ENCODE data around the gene NXPE2. TPM values are rescaled to one million over a fixed set of nuclear protein-coding genes. Genes with fewer than 3 reads are reported as not detected.
"Not testable (repeated sequence)": the region's sequence is repeated elsewhere in the genome, so short reads cannot be mapped to it uniquely, and the experiment has no call there.

The NXPE2 gene
- 1 to 10 TPM in 1 of 4 donors, under 1 TPM in 2, not detected in 1; 0.36 to 1.4 (median 0.99) TPM for total RNA-seq
- 1 to 10 TPM; 1.8 to 6.2 (median 3.5) TPM for polyA plus RNA-seq

DNA sequence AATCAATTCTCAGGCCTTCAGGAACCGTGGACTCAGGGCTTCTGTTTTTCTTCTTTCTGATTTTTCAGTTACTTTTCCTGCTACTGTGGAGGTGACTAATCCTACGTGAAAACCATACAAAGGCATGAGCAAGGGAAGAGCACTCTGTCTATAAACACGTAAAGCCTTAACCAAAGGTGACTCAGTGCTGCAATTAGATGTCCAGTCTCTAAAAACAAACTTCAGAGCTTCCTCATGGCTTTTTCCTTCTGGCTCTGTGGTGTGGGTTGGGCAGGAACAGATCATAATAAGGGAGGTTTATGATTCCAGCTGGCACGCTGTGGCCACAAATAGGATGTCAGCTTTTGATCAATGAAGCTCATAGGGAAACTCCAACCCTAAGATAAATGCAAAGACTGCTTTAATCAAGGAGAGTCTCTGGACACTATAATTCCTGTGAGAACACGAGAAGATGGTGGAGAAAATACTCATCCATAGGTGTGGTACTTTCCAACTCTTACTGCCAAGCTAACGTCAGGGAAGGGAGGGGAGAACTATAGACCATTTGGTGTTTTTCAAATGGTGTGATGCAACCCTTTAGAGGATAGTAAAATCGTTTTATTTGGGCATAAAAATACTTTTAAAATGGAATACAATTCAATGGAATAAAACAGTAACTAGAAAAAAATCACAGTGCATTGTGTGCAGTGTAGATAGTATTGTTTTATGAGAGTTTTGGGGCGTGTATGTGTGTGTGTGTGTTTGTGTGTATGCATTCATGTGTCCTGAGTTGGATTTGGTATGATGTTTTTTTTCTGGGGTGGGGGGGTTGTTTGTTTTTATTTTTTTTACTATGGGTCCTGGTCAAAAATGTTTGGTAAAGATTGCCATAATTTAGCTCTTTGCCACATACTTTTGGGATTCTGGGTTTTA, at the start of gene NXPE2:
NXPE2 (plus strand) TSS at position 403 of the 912 bp plus-strand sequence; CDS start at position 452, 49 bp downstream.
- H3K4me1 ChIP-seq, result peaks cover 0 to 28% (median 8%) of the 10 kb centered on the region in 4 donors
- intact Hi-C loops (cut with DNase I), result no loop called here
- no peaks in the 10 kb centered on the region for H3K36me3 ChIP-seq
- H3K27me3 ChIP-seq, result no peaks in the 10 kb centered on the region
- WGBS, 2 donors, result 9 to 46% methylated on average over 8 of the region's 8 CpGs
- peak within 1 kb of the TSS; percentile 33 to 61 (median 58) for H3K27ac ChIP-seq
- no peak for DNase-seq
- no peak within 1 kb of the TSS for H3K4me3 ChIP-seq
- no peaks in the 10 kb centered on the region for H3K9me3 ChIP-seq
- no peak for TF ChIP-seq EP300 (IDR thresholded peaks at IDR 0.05)
- peak in 1 of 4 donors; percentile 19 for TF ChIP-seq POLR2AphosphoS5 (IDR thresholded peaks at IDR 0.05)

DNA sequence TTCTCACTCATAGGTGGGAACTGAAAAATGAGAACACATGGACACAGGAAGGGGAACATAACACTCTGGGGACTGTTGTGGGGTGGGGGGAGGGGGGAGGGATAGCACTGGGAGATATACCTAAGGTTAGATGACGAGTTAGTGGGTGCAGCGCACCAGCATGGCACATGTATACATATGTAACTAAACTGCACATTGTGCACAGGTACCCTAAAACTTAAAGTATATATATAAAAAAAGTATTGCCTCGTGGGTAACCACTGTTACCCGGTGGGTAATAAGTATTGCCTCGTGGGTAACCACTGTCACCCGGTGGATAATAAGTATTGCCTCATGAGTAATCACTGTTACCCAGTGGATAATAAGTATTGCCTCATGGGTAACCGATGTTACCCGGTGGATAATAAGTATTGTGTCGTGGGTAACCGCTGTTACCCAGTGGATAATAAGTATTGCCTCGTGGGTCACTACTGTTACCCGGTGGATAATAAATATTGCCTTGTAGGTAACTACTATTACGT, 46.8 kb upstream of the NXPE2 start:
- H3K4me1 ChIP-seq; H3K27ac ChIP-seq; DNase-seq; H3K36me3 ChIP-seq; H3K9me3 ChIP-seq; H3K4me3 ChIP-seq; intact Hi-C loops (cut with DNase I); H3K27me3 ChIP-seq: not testable (repeated sequence)
- WGBS, 2 donors, result 96 to 97% methylated on average over 13 of the region's 13 CpGs

DNA sequence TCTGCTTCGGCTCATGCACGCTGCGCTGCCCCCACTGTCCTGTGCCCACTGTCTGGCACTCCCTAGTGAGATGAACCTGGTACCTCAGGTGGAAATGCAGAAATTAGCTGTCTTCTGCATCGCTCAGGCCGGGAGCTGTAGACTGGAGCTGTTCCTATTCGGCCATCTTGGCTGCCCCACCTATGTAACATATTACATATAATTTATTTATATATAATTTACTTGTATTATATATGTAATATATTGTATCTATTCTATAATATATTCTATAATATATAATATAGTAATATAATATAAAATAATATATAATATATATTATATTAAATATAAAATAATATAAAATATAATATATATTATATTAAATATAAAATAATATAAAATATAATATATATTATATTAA, 38.9 kb upstream of the NXPE2 start:
- H3K36me3 ChIP-seq; H3K4me1 ChIP-seq; H3K27me3 ChIP-seq; H3K9me3 ChIP-seq; DNase-seq; H3K27ac ChIP-seq; H3K4me3 ChIP-seq; intact Hi-C loops (cut with DNase I): not testable (repeated sequence)
- 97 to 99% methylated on average over 6 of the region's 6 CpGs for WGBS, 2 donors

DNA sequence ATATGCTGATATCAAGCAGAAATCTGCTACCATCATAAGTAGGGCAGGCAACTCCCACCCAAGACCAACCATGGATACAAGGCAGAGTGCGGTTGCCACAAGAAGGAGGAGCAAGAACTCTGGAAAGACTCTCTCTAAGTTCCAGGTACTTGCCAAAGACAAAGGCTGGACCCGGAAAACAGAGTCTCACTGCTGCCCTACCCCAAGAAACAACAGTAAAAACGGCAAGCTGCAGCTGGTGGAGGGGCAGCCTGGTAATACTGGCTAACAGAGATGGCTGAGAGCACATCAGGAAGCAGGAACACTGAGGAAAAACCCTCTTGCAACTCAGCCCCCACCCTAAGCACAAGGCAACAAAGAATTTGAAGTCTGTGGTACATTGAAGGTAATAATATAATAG, 27.7 kb upstream of the NXPE2 start:
- intact Hi-C loops (cut with DNase I), result no loop called here
- 18 to 55% methylated on average over 3 of the region's 3 CpGs for WGBS, 2 donors

DNA sequence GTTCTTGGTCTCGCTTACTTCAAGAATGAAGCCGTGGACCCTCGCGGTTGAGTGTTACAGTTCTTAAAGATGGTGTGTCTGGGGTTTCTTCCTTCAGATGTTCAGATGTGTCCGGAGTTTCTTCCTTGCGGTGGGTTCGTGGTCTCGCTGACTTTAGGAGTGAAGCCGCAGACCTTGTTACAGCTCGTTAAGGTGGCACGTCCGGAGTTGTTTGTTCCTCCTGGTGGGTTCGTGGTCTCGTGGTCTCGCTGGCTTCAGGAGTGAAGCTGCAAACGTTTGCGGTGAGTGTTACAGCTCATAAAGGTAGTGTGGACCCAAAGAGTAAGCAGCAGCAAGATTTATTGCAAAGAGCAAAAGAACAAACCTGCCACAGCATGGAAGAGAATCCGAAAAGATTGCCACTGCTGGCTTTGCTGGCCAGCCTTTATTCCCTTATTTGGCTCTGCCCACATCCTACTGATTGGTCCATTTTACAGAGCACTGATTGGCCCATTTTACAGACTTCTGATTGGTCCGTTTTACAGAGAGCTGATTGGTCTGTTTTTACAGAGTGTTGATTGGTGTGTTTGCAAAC, 27.1 kb upstream of the NXPE2 start:
- intact Hi-C loops (cut with DNase I), result no loop called here
- Histone ChIP-seq H3K4me3 (no peak overlapping the region), H3K27me3 (no peaks in the 10 kb centered on the region), H3K27ac (no peak overlapping the region), H3K9me3 (no peaks in the 10 kb centered on the region), H3K36me3 (no peaks in the 10 kb centered on the region), H3K4me1 (no peaks in the 10 kb centered on the region)
- no peak for DNase-seq
- TF ChIP-seq POLR2A (IDR thresholded peaks at IDR 0.05) (peak in 1 of 2 donors; percentile 57), POLR2AphosphoS5 (IDR thresholded peaks at IDR 0.05) (peak in 1 of 4 donors; percentile 18), EP300 (IDR thresholded peaks at IDR 0.05) (no peak)
- TF ChIP-seq, protein P1, sequence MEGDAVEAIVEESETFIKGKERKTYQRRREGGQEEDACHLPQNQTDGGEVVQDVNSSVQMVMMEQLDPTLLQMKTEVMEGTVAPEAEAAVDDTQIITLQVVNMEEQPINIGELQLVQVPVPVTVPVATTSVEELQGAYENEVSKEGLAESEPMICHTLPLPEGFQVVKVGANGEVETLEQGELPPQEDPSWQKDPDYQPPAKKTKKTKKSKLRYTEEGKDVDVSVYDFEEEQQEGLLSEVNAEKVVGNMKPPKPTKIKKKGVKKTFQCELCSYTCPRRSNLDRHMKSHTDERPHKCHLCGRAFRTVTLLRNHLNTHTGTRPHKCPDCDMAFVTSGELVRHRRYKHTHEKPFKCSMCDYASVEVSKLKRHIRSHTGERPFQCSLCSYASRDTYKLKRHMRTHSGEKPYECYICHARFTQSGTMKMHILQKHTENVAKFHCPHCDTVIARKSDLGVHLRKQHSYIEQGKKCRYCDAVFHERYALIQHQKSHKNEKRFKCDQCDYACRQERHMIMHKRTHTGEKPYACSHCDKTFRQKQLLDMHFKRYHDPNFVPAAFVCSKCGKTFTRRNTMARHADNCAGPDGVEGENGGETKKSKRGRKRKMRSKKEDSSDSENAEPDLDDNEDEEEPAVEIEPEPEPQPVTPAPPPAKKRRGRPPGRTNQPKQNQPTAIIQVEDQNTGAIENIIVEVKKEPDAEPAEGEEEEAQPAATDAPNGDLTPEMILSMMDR (IDR thresholded peaks at IDR 0.05), result no peak
- WGBS, 2 donors, result 82 to 86% methylated on average over 19 of the region's 19 CpGs

More for the DNA sequence above, 27.7 kb upstream of the NXPE2 start:
- TF ChIP-seq POLR2AphosphoS5 (IDR thresholded peaks at IDR 0.05) (no peak), EP300 (IDR thresholded peaks at IDR 0.05) (no peak), POLR2A (IDR thresholded peaks at IDR 0.05) (no peak)
- TF ChIP-seq, protein P1 (IDR thresholded peaks at IDR 0.05), result no peak
- Histone ChIP-seq H3K27ac (no peak overlapping the region), H3K27me3 (no peaks in the 10 kb centered on the region), H3K36me3 (no peaks in the 10 kb centered on the region), H3K4me3 (no peak overlapping the region), H3K4me1 (no peaks in the 10 kb centered on the region), H3K9me3 (no peaks in the 10 kb centered on the region)
- no peak for DNase-seq

DNA sequence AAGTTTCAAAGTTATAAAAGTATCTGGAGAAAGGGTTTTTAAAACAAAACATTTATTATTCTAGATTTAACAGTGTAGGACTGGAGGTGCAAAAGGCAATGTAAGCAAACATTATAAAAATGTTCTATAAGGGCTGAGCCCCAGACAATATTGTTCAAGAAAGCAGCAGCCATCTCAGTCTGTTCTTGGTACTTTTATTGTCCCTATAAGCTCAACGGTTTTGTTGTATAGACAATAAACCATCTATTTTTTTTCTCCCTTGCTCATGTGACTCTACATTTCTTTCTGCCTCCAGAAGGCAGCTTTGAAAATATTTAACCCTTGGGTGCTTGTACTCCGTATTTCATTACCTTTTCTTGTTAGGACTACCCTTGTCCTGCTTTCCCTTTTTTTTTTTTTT, 25.2 kb upstream of the NXPE2 start:
- intact Hi-C loops (cut with DNase I), result no loop called here
- Histone ChIP-seq H3K4me1 (no peaks in the 10 kb centered on the region), H3K9me3 (no peaks in the 10 kb centered on the region), H3K4me3 (no peak overlapping the region), H3K27ac (no peak overlapping the region), H3K27me3 (no peaks in the 10 kb centered on the region), H3K36me3 (no peaks in the 10 kb centered on the region)
- no peak for TF ChIP-seq POLR2AphosphoS5 (IDR thresholded peaks at IDR 0.05)
- TF ChIP-seq, protein P1 (IDR thresholded peaks at IDR 0.05), result no peak
- TF ChIP-seq EP300 (IDR thresholded peaks at IDR 0.05), result no peak
- no peak for TF ChIP-seq POLR2A (IDR thresholded peaks at IDR 0.05)
- 15 to 40% methylated on average over 2 of the region's 2 CpGs for WGBS, 2 donors
- DNase-seq, result no peak
